ENCODE results near the gene GYS1. TPM values are rescaled to one million over a fixed set of nuclear protein-coding genes. Genes with fewer than 3 reads are reported as not detected.
A peak's percentile ranks its signal among the peaks of the same experiment; 100 is the strongest.

GYS1 gene
- total RNA-seq, 1 donor from 2014 or later: 69.0 TPM

DNA sequence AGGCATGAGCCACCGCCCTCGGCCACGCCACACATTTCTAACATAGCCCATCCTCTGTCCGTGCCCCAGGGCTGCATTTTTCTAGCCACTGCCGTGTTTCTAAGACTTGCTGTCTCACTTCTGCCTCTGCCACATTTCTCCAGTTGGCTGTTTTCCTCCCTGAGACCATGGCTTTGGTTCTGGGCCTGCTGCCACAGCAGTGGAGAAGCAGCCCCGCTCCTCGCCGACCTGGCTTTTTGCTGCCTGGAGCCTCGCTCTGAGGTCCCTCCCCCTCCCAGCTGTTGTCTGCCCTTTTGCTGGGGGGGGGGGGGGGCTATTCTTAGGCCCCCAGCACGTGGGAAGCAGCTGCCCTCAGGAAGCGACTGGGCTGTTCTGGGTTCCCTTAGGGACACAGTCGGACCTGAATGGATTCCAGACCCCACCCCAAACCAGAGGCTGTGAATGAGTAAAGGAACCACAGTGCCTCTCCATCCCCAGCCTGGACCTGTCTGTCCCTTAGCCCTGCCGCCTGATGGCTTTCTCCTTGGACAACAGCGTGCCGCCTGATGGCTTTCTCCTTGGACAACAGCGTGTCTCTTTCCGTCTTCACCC lies 3.3 kb downstream of the GYS1 start:
- peak; percentile 52 for DNase-seq
- peaks cover 2% of the 10 kb centered on the region for H3K27me3 Mint-ChIP-seq (ENCODE audit: unreplicated experiment)
- H3K4me1 Mint-ChIP-seq (ENCODE audit: low read depth, unreplicated experiment): peaks cover 16% of the 10 kb centered on the region
- peak overlapping the region; percentile 89 for H3K27ac Mint-ChIP-seq (ENCODE audit: unreplicated experiment)
- peaks cover 14% of the 10 kb centered on the region for H3K9me3 Mint-ChIP-seq (ENCODE audit: unreplicated experiment)
- H3K4me3 Mint-ChIP-seq (ENCODE audit: unreplicated experiment): peak overlapping the region; percentile 100
- no peak for TF ChIP-seq CTCF (IDR thresholded peaks at IDR 0.05; ENCODE audit: partially characterized antibody, unreplicated experiment)
- no peaks in the 10 kb centered on the region for H3K36me3 Mint-ChIP-seq (ENCODE audit: unreplicated experiment)

DNA sequence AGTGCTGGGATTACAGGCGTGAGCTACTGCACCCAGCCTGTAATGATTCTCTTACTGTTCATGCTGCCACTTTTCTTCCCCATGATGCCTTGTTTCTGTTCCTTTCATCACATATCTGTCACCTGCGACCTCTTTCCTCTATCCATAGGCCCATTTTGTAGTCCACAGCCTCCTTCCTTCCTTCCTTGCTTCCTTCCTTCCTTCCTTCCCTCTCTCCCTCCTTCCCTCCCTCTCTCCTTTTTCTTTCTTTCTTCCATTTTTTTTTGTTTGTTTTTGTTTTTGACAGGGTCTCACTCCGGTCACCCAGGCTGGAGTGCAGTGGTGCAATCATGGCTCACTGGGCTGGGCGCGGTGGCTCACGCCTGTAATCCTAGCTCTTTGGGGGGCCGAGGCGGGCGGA lies 4.2 kb downstream of the GYS1 start:
- no peak for TF ChIP-seq CTCF (IDR thresholded peaks at IDR 0.05; ENCODE audit: partially characterized antibody, unreplicated experiment)
- DNase-seq: no peak
- Mint-ChIP-seq H3K9me3 (ENCODE audit: unreplicated experiment) (peaks cover 14% of the 10 kb centered on the region), H3K27me3 (ENCODE audit: unreplicated experiment) (peaks cover 2% of the 10 kb centered on the region), H3K36me3 (ENCODE audit: unreplicated experiment) (no peaks in the 10 kb centered on the region), H3K4me1 (ENCODE audit: low read depth, unreplicated experiment) (peaks cover 9% of the 10 kb centered on the region), H3K4me3 (ENCODE audit: unreplicated experiment) (peak overlapping the region; percentile 30), H3K27ac (ENCODE audit: unreplicated experiment) (no peak overlapping the region)

GRCh38 chr19:48988286-48988685 lies 4.8 kb downstream of the GYS1 start:
- H3K36me3 Mint-ChIP-seq (ENCODE audit: unreplicated experiment): no peaks in the 10 kb centered on the region
- peaks cover 14% of the 10 kb centered on the region for H3K9me3 Mint-ChIP-seq (ENCODE audit: unreplicated experiment)
- TF ChIP-seq CTCF (IDR thresholded peaks at IDR 0.05; ENCODE audit: partially characterized antibody, unreplicated experiment): no peak
- peaks cover 2% of the 10 kb centered on the region for H3K27me3 Mint-ChIP-seq (ENCODE audit: unreplicated experiment)
- no peak for DNase-seq
- H3K4me1 Mint-ChIP-seq (ENCODE audit: low read depth, unreplicated experiment): peaks cover 9% of the 10 kb centered on the region
- no peak overlapping the region for H3K4me3 Mint-ChIP-seq (ENCODE audit: unreplicated experiment)
- no peak overlapping the region for H3K27ac Mint-ChIP-seq (ENCODE audit: unreplicated experiment)

DNA sequence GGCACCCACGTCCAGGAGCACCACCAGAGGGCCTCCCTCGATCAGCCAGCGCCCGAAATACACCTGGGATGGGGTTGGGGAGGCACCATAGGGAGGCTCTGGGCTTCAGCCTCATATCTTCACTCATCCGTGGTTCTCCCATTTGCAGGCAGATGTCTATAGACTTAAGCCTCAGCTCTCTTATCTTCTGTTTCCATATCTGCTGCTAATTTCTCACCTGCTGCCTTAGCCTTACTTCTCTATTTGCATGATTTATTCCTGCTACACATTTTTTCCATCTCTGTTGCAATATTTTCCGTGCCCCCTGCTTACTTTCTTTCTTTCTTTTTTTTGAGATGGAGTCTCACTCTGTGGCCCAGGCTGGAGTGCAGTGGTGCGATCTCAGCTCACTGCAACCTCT lies 5.8 kb downstream of the GYS1 start:
- peaks cover 9% of the 10 kb centered on the region for H3K4me1 Mint-ChIP-seq (ENCODE audit: low read depth, unreplicated experiment)
- peaks cover 14% of the 10 kb centered on the region for H3K9me3 Mint-ChIP-seq (ENCODE audit: unreplicated experiment)
- no peak overlapping the region for H3K4me3 Mint-ChIP-seq (ENCODE audit: unreplicated experiment)
- no peaks in the 10 kb centered on the region for H3K36me3 Mint-ChIP-seq (ENCODE audit: unreplicated experiment)
- no peak overlapping the region for H3K27ac Mint-ChIP-seq (ENCODE audit: unreplicated experiment)
- H3K27me3 Mint-ChIP-seq (ENCODE audit: unreplicated experiment): peaks cover 5% of the 10 kb centered on the region
- no peak for TF ChIP-seq CTCF (IDR thresholded peaks at IDR 0.05; ENCODE audit: partially characterized antibody, unreplicated experiment)
- DNase-seq: no peak

DNA sequence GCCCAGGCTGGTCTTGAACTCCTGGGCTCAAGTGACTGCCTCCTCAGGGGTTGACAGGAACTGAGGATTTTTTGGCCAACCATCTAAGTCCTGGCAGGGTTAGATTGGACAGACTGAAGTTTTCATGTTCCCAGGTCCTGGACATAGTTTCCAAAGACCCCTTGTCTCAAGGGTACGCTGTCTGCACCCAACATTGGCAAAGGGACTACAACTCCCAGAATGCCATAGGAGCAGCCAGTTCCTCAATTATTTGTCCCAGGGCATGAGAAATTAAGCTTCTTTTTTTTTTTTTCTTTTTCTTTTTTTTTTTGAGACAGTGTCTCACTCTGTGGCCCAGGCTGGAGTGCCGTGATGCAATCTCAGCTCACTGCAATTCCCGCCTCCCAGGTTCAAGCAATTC lies 6.9 kb downstream of the GYS1 start:
- no peak overlapping the region for H3K4me3 Mint-ChIP-seq (ENCODE audit: unreplicated experiment)
- no peak overlapping the region for H3K27ac Mint-ChIP-seq (ENCODE audit: unreplicated experiment)
- H3K4me1 Mint-ChIP-seq (ENCODE audit: low read depth, unreplicated experiment): peaks cover 9% of the 10 kb centered on the region
- H3K36me3 Mint-ChIP-seq (ENCODE audit: unreplicated experiment): no peaks in the 10 kb centered on the region
- H3K9me3 Mint-ChIP-seq (ENCODE audit: unreplicated experiment): peaks cover 14% of the 10 kb centered on the region
- DNase-seq: no peak
- no peak for TF ChIP-seq CTCF (IDR thresholded peaks at IDR 0.05; ENCODE audit: partially characterized antibody, unreplicated experiment)
- H3K27me3 Mint-ChIP-seq (ENCODE audit: unreplicated experiment): peaks cover 7% of the 10 kb centered on the region

Measured in glutamatergic neuron (in vitro differentiated cells).